ENCODE measurements around the gene NADSYN1. TPM values are rescaled to one million over a fixed set of nuclear protein-coding genes. Genes with fewer than 3 reads are reported as not detected.
"Not testable (repeated sequence)": the region's sequence is repeated elsewhere in the genome, so short reads cannot be mapped to it uniquely, and the experiment has no call there.

Gene NADSYN1
- total RNA-seq, 2 experiments from 2014 or later: 70.9 to 122 TPM

GRCh38 chr11:71538666-71538990 lies 85.6 kb downstream of the NADSYN1 start:
- H3K27ac ChIP-seq (ENCODE audit: low read depth, low read length, poor library complexity, severe bottlenecking): no peak overlapping the region
- H3K79me2 ChIP-seq (ENCODE audit: insufficient read depth, low read depth, low read length): no peaks in the 10 kb centered on the region
- H3K36me3 ChIP-seq (ENCODE audit: insufficient read depth, low read length): no peaks in the 10 kb centered on the region
- H3K4me2 ChIP-seq (ENCODE audit: low read length): no peak overlapping the region
- no peaks in the 10 kb centered on the region for H3K4me1 ChIP-seq (ENCODE audit: insufficient read depth, low read length, poor library complexity, severe bottlenecking)
- no peaks in the 10 kb centered on the region for H3K9me2 ChIP-seq (ENCODE audit: insufficient read depth, low read length)
- H4K20me1 ChIP-seq (ENCODE audit: insufficient read depth, low read length): no peaks in the 10 kb centered on the region
- TF ChIP-seq CTCF (conservative IDR thresholded peaks at IDR 0.05; ENCODE audit: low read length): no peak
- no peak for TF ChIP-seq EZH2phosphoT487 (IDR thresholded peaks at IDR 0.05; ENCODE audit: borderline replicate concordance, low read depth, low read length)
- CTCF ChIA-PET (ENCODE audit: unreplicated experiment): no interaction called here
- DNase-seq (ENCODE audit: low spot score): no peak
- H2AFZ ChIP-seq (ENCODE audit: low read length): no peak overlapping the region
- no peaks in the 10 kb centered on the region for H3K9me3 ChIP-seq (ENCODE audit: low read length)
- BruUV-seq (replicated peaks): no TSS peak
- no peak overlapping the region for H3K4me3 ChIP-seq (ENCODE audit: low read depth, low read length, poor library complexity, severe bottlenecking)
- intact Hi-C loops (cut with micrococcal nuclease; ENCODE audit: unreplicated experiment): no loop called here
- POLR2A ChIA-PET: no interaction called here

GRCh38 chr11:71539017-71539416 lies 86.0 kb downstream of the NADSYN1 start:
- no TSS peak for BruUV-seq (replicated peaks)
- no peaks in the 10 kb centered on the region for H3K9me3 ChIP-seq (ENCODE audit: low read length)
- no peak overlapping the region for H3K27ac ChIP-seq (ENCODE audit: low read depth, low read length, poor library complexity, severe bottlenecking)
- H3K4me2 ChIP-seq (ENCODE audit: low read length): no peak overlapping the region
- H3K79me2 ChIP-seq (ENCODE audit: insufficient read depth, low read depth, low read length): no peaks in the 10 kb centered on the region
- no peaks in the 10 kb centered on the region for H3K4me1 ChIP-seq (ENCODE audit: insufficient read depth, low read length, poor library complexity, severe bottlenecking)
- no peaks in the 10 kb centered on the region for H4K20me1 ChIP-seq (ENCODE audit: insufficient read depth, low read length)
- ChIA-PET POLR2A (no interaction called here), CTCF (ENCODE audit: unreplicated experiment) (no interaction called here)
- H3K4me3 ChIP-seq (ENCODE audit: low read depth, low read length, poor library complexity, severe bottlenecking): no peak overlapping the region
- TF ChIP-seq EZH2phosphoT487 (IDR thresholded peaks at IDR 0.05; ENCODE audit: borderline replicate concordance, low read depth, low read length): no peak
- TF ChIP-seq CTCF (conservative IDR thresholded peaks at IDR 0.05; ENCODE audit: low read length): no peak
- H3K9me2 ChIP-seq (ENCODE audit: insufficient read depth, low read length): no peaks in the 10 kb centered on the region
- no peak overlapping the region for H2AFZ ChIP-seq (ENCODE audit: low read length)
- DNase-seq (ENCODE audit: low spot score): no peak
- no peaks in the 10 kb centered on the region for H3K36me3 ChIP-seq (ENCODE audit: insufficient read depth, low read length)
- intact Hi-C loops (cut with micrococcal nuclease; ENCODE audit: unreplicated experiment): no loop called here

GRCh38 chr11:71539971-71540370 lies 87.0 kb downstream of the NADSYN1 start:
- H3K79me2 ChIP-seq (ENCODE audit: insufficient read depth, low read depth, low read length); H3K4me3 ChIP-seq (ENCODE audit: low read depth, low read length, poor library complexity, severe bottlenecking); H3K27ac ChIP-seq (ENCODE audit: low read depth, low read length, poor library complexity, severe bottlenecking); BruUV-seq (replicated peaks); H4K20me1 ChIP-seq (ENCODE audit: insufficient read depth, low read length); H3K4me1 ChIP-seq (ENCODE audit: insufficient read depth, low read length, poor library complexity, severe bottlenecking); H3K9me3 ChIP-seq (ENCODE audit: low read length); DNase-seq (ENCODE audit: low spot score); H2AFZ ChIP-seq (ENCODE audit: low read length); intact Hi-C loops (cut with micrococcal nuclease; ENCODE audit: unreplicated experiment); H3K36me3 ChIP-seq (ENCODE audit: insufficient read depth, low read length); H3K9me2 ChIP-seq (ENCODE audit: insufficient read depth, low read length); CTCF ChIA-PET (ENCODE audit: unreplicated experiment); H3K4me2 ChIP-seq (ENCODE audit: low read length); POLR2A ChIA-PET: not testable (repeated sequence)

- H3K27ac ChIP-seq (ENCODE audit: low read depth, low read length, poor library complexity, severe bottlenecking); BruUV-seq (replicated peaks); DNase-seq (ENCODE audit: low spot score); POLR2A ChIA-PET; H3K9me3 ChIP-seq (ENCODE audit: low read length); H4K20me1 ChIP-seq (ENCODE audit: insufficient read depth, low read length); H3K36me3 ChIP-seq (ENCODE audit: insufficient read depth, low read length); H2AFZ ChIP-seq (ENCODE audit: low read length); H3K4me2 ChIP-seq (ENCODE audit: low read length); H3K79me2 ChIP-seq (ENCODE audit: insufficient read depth, low read depth, low read length); H3K4me1 ChIP-seq (ENCODE audit: insufficient read depth, low read length, poor library complexity, severe bottlenecking); CTCF ChIA-PET (ENCODE audit: unreplicated experiment); H3K4me3 ChIP-seq (ENCODE audit: low read depth, low read length, poor library complexity, severe bottlenecking); H3K9me2 ChIP-seq (ENCODE audit: insufficient read depth, low read length); intact Hi-C loops (cut with micrococcal nuclease; ENCODE audit: unreplicated experiment): not testable (repeated sequence)
Measured at GRCh38 chr11:71540521-71541304, 87.7 kb downstream of the NADSYN1 start.
